Central memory CD4-positive, alpha-beta T cell (primary cell): ENCODE measurements around the gene MRPS18A.

Experiments used
- DNase-seq: peaks from one replicate; pipeline ENCODE4 v3.0.0; 2022

MRPS18A gene

GRCh38 chr6:43695967-43696291 lies 8.3 kb upstream of the MRPS18A start:
- no peak for DNase-seq

GRCh38 chr6:43695215-43695966 lies 7.8 kb upstream of the MRPS18A start:
- DNase-seq = no peak

GRCh38 chr6:43689421-43689820 lies 1.8 kb upstream of the MRPS18A start:
- DNase-seq = no peak

- DNase-seq = no peak
Observed at GRCh38 chr6:43687079-43687436, 533 bp downstream of the MRPS18A start.

GRCh38 chr6:43683708-43684455 lies 3.7 kb downstream of the MRPS18A start:
- no peak for DNase-seq

GRCh38 chr6:43682724-43683429 lies 4.7 kb downstream of the MRPS18A start:
- no peak for DNase-seq

- DNase-seq = no peak
Observed at GRCh38 chr6:43681303-43681702, 6.3 kb downstream of the MRPS18A start.

GRCh38 chr6:43680308-43681200 lies 7.0 kb downstream of the MRPS18A start:
- no peak for DNase-seq

- no peak for DNase-seq
Observed at GRCh38 chr6:43679057-43679456, 8.5 kb downstream of the MRPS18A start.

GRCh38 chr6:43678341-43678740 lies 9.2 kb downstream of the MRPS18A start:
- no peak for DNase-seq

GRCh38 chr6:43677759-43678158 lies 9.8 kb downstream of the MRPS18A start:
- no peak for DNase-seq

- no peak for DNase-seq
Observed at GRCh38 chr6:43676962-43677606, 10.5 kb downstream of the MRPS18A start.

- no peak for DNase-seq
Observed at GRCh38 chr6:43674921-43675320, 12.7 kb downstream of the MRPS18A start.

GRCh38 chr6:43674291-43674690 lies 13.3 kb downstream of the MRPS18A start:
- no peak for DNase-seq

GRCh38 chr6:43673444-43674084 lies 14.0 kb downstream of the MRPS18A start:
- no peak for DNase-seq

GRCh38 chr6:43671801-43672690 lies 15.5 kb downstream of the MRPS18A start:
- no peak for DNase-seq

GRCh38 chr6:43671011-43671800 lies 16.4 kb downstream of the MRPS18A start:
- DNase-seq = no peak

- no peak for DNase-seq
Observed at GRCh38 chr6:43670623-43670986, 17.0 kb downstream of the MRPS18A start.

- no peak for DNase-seq
Observed at GRCh38 chr6:43669922-43670622, 17.5 kb downstream of the MRPS18A start.
